GM19455 (cell line): ENCODE data around the gene FHOD1.

Source experiments
- ATAC-seq: cut with Tn5 transposase; IDR thresholded peaks from one replicate; pipeline ENCODE4 v1.9.1; 2021; ENCODE audit not compliant: unreplicated experiment

The FHOD1 gene

GRCh38 chr16:67236563-67237395, 10.5 kb downstream of the FHOD1 start:
- ATAC-seq: no peak

- no peak for ATAC-seq
Observed at GRCh38 chr16:67235816-67236562, 11.3 kb downstream of the FHOD1 start.

DNA sequence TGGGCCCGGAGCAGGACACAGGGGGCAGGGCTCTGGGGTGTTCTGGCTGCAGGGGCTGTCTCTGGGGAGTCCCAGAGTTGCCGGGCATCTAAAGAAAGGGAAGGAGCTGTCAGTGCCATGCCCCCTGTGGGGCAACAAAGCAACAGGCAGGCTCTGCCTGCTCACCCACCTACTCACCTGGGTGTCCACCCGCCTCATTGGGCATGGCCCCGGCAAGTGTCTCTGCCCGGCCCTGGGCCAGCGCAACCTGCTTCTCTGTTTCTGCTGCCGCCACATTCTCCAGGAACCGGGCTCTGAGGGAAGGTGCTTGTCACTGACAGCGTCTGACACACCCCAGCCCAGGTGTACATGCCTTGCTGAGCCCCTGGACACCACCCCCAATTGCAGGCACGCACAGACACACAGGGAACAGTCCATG, 13.1 kb downstream of the FHOD1 start:
- no peak for ATAC-seq

- no peak for ATAC-seq
Observed at GRCh38 chr16:67233596-67233995, 13.7 kb downstream of the FHOD1 start.

DNA sequence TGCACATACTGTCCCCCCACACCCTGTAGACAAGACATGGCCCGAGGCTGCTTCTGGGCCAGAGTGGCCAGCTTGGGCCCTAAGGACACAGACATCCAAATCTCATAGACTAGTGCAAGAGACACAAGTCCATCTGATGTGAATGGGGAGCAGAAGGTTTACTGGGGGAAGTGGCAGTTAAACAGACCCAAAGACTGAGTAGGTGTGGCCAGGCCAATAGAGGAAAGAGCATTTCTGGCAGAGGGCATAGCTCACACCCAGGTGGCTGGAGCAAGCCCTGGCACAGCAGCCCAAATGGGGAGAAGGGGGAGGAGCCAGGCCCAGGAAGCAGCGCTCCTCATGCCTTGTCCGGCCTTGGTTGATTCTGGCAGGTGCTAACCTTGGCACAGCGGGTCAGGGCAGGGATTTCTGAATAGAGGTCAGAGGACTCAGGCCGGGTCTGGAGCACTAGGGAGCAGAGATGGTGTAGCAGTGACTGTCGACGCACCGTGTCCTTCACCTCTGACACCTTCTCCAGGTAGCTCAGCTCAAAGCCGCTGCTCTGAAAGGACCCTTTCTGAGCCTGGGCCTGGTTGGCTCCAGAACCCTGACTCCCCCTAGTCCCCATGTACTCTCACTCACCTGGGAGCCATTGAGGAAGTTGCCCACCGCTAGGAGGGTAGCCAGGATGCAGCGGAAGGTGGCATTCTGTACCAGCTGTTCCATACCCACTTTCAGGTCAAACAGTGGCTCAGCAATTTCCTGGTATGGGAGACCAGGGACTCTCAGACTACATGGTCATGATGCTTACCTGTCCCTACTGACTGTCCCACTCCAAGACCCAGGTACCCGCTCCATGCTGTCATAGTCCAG, 16.2 kb downstream of the FHOD1 start:
- ATAC-seq: no peak

DNA sequence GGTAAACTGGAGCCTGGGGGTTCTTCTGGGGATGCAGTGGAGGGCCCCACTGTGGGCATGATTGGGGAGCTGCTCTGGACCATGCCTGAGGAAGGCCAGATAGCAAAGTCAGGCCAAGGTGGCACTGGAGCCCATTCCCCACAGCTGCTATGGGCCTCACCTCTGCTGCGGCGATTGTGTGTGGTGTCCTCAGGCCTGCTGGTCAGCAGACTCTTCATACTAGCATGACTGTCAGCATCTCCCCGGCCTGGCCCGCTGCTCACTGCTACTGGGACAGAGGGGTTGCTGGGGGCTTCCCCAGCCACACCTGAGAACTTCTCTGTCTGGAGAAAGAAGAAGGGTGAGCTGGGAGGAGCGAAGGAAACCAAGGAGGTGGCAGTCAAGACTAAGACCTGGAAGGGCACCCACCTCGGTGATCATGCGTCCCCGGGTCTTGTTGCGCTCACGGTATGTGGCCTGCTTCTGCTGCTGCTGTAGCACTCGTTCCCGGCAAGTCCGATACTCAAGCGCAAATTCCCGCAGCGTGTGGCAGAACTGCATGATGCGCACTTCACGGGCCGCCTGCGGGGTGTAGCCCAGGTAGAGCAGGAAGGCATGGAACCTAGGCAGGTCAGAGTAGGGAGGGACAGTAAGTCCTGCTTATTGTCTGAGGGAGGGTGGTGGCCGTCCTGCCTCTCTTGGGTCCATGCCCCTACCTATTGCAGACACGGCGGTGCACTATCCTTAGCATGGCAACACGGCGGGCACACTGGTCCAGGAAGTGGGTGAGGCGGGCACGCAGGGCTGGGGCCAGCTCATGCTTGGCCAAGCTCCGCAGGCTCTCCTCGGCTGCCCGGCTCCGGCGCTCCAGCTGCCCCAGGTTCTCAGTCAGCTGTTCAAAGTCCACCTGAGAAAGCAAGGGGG, 17.1 kb downstream of the FHOD1 start:
- ATAC-seq: no peak

- no peak for ATAC-seq
Observed at GRCh38 chr16:67228905-67229304, 18.4 kb downstream of the FHOD1 start.

DNA sequence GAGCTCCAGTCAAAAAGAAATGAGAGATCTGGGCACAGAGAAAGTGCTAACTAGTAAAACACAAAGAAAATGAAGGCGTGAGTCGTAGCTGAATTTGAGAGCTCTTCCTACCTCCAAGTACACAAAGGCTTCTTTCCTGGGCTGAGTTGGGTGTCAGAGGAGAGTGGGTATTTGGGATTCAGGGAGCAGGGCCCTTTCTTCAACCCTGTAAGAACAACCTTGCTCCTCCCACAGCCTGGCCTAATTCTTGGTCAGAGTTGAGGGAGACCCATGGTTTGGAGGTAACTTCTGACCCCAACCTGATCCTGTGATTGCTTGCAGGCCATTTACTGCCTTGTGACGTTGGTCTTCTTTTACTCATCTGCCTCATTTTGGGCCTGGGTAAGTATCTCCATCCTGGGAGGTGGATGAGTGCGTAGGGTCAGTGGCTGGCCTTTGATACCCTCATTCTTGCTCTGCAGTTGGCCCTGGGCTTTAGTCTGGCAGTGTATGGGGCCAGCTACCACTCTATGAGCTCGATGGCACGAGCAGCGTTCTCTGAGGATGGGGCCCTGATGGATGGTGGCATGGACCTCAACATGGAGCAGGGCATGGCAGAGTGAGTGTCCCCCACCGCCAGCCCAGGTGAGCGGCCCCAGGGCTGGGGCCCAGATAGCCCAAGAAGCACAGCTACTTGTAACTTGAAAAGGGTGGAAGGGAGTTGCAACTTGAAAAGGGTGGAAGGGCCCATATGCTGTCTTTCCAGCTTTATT, 19.1 kb downstream of the FHOD1 start:
- no peak for ATAC-seq

DNA sequence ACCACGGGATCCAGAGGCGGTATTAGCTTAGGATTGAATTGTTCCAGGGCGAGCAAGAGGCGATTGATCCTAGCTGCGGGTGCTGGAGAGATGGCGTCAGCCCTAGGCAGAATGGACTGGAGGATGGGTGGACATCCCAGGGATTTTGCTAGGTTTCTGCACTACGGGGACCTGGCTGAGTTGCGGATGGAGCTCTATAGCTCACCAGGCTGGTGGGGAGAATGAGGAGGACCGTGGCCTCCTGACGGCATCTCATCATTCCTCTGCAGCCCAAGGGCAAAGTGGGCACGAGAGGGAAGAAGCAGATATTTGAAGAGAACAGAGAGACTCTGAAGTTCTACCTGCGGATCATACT, 19.7 kb downstream of the FHOD1 start:
- no peak for ATAC-seq

DNA sequence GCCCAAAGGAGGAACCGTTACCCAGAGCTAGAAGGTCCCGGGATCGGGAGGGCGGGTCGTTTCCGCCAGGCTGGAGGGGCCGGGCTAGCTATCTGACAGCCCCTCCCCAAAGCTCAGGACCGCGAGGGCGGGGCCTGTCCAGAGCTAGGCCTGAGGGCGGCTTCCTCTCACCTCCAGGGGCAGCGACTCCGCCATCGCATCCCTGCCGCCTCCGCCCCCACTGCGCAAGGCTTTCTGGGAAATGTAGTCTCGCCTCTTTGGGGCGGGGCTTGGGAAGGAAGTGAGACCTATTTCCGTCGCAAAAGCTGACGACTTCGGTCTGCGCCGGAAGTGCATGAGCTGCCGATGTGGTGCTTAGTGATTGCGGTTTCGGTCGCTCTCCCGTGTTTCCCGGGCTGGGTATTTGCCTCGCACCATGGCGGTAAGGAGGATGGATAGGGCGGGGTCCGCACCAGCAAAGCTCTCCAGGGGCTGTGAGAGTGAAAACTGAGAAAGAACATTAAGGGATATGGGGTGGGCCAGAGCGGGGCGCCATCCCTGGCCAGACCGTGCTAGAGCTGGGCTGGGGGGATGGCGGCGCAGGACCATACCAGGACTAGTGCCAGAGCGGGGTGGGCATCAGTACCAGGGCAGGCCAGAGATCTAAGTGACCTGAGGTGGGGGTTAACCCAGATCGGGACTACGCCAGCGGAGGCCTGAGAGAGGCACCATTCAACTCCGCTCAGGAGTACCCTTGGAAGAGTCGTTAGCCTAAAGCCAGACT, 20.3 kb downstream of the FHOD1 start, which contains the start of gene TMEM208:
TMEM208 (plus strand) TSS at position 327 of the 763 bp plus-strand sequence; CDS start at position 416, 89 bp downstream.
- peak; percentile 89 for ATAC-seq

DNA sequence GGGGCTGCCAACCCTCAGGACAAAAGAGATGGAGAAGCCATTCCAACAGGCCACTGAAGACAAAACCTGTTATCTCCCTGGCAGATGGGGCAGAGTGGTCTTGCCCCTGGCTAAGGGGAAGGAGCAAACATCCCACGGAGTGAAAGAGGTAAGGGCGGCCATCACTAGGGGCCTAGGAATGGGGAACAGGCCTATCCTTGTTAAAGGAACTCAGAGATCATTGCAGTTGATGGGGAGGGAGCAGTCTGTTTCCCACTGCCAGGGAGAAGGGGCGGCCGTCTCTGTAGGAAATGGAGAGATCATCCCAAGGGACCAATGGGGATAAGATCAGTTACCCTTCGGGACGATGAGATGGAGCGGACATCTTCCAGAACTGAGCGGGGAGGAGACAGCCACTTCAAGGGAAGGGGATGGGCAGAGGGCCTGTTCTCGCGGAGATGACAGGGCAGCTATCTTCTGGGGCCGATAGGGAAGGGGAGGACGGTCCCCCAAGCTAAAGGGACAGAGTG, 20.9 kb downstream of the FHOD1 start:
- no peak for ATAC-seq

- ATAC-seq: no peak
Observed at GRCh38 chr16:67223992-67224391, 23.3 kb downstream of the FHOD1 start.

DNA sequence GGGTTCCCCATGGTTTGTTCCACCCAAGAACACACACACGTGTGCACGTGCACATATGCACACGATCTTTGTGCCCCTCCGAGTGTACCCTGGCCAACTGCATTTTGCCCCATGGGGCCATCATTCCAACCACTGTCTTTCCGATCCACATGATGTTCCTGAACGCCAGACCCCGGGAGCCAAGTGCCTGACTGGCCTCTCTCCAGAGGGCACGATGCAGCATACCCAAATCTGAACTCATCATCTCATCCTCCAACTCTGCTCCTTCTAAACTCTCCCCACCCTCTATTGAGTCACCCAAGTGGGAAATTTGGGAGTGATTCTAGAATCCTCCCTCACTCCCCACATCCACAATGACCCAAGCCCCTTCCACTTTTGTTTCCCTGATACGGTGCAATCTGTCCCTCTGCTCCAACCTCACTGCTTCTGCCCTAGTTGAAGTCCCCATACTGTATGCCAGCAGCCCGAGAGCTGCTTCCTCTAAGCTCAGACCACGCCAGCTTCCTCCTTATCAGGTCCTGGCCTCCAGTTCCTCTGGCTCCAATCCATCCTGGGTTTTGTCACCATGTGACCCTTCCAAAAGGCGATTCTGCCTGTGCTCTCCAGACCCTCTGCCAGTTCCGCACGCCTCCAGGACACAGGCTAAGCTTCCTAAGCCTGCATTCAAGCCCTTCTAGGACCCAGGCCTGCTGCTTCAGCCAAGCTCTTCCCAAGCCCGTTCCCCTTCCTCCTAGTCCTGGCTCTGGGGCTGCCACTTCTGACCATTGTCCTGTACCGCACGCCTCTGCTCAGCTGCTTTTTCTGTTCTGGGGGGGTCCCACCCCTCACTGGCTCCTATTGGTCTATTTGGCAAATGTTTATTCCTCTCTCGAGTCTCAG, 30.4 kb downstream of the FHOD1 start:
- no peak for ATAC-seq

GRCh38 chr16:67215706-67216105, 31.6 kb downstream of the FHOD1 start:
- no peak for ATAC-seq

DNA sequence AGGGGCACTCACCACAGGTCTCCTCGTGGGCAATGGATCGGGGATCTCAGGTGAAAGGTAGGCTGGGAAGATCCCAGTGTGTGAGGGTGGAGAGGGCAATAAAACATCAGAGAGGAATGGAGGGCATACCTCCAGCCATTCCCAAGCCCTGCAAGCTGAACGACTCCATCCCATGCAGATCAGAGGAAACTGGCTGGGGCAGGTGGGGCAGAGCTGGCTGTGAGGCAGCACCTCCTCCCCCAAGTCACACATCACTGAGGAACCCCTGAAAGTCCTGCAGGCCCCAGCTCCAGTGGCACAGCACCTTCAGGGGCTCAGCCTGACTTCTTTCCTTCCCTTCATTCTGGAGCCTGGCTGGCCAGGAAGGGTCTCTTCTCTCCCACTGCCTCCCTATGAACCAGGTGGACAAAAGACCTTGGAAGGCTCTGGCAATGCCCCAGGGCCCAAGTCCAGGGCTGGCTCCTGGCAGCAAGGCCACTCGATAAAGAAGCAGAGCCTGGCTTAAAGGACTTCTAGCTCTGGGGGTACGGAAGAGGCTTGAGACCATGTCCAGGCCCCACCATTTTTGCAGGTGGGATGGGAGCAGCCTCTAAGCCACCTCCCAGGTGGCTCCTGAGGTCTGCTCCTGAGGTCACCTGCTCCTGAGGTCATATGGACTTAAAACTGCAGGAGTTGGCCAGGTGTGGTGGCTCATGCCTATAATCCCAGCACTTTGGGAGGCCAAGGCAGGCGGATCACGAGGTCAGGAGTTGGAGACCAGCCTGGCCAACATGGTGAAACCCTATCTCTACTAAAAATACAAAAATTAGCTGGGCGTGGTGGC, 33.9 kb downstream of the FHOD1 start:
- no peak for ATAC-seq

- ATAC-seq: no peak
Observed at GRCh38 chr16:67212766-67213165, 34.5 kb downstream of the FHOD1 start.

DNA sequence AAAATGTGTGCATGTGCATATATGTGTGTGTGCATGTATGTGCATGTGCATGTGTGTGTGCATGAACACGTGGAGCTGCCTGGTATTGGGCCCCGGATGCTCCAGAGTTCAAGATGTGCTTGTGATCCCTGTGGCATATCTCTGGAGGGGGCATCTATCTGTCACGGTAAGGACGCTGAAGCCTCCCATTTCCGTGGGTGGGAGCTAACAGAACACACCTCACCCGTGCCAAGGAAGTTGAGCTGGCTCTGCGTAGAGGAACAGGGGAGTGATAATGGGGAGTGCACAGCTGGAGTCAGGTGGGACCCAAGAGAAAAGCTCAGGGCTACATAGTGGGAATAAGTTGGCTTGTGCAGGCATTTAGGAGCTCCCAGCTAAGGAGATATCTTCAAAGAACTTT, 35.6 kb downstream of the FHOD1 start:
- no peak for ATAC-seq
